ENCODE measurements around the gene TULP4. TPM values are rescaled to one million over a fixed set of nuclear protein-coding genes. Genes with fewer than 3 reads are reported as not detected.
"Not testable (repeated sequence)": the region's sequence is repeated elsewhere in the genome, so short reads cannot be mapped to it uniquely, and the experiment has no call there.

The TULP4 gene
- total and polyA plus RNA-seq, 8 donors, result 18.6 to 86.8 (median 21.7) TPM

DNA sequence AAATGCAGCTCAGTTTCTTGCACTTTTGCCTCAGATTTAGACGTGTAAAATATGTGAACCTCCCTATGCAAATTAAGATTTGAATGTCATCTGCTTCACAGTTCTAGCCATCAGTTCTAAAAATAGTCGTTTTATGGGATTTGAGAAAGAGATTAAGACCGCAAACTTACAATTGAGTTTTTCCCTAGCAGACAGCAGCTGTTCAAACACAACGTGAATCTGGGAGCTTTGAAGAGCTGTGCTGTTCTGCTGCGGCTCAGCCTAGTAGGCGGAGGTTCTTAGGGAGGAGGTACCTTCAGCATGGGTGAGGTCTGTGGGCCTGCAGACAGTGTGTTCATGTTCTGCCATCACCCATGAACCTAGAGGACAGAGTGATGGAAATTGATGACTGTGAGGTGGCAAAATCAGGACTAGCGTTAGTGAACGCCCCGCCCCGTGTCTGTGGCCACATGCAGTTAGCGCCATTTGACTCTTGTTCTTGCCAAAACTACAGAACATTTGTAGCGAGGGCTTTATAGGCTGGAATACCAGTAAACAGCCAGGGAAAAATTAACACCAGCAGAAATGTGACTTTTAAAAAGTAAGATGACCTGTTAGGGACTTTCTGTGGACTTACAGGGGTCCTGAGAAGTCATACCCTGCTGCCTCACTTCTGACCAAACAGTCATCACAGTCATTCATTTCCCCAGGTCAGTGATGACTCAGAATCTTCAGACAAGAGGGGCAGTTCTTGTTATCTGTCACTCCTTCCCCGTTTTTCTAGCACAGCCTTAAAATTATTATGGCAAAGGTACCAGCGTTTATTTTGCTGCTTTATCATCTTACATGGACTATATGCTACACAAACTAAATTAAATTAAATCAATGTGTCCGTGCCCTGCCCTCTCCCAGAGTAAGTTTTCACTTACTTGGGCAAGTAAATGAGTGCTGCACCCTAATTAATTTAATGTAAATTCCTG, 163.4 kb downstream of the TULP4 start:
- DNase-seq (peak in 2 of 4 donors; percentile 1 to 16), ATAC-seq (peak; percentile 25)
- Histone ChIP-seq H3K4me3 (no peak overlapping the region), H3K9me3 (no peaks in the 10 kb centered on the region), H3K4me1 (no peaks in the 10 kb centered on the region), H3K27me3 (no peaks in the 10 kb centered on the region), H3K27ac (no peak overlapping the region), H3K36me3 (peaks cover 0 to 24% of the 10 kb centered on the region in 2 donors)
- no peak for TF ChIP-seq CTCF (IDR thresholded peaks at IDR 0.05)
- intact Hi-C loops (cut with DNase I), result no loop called here

DNA sequence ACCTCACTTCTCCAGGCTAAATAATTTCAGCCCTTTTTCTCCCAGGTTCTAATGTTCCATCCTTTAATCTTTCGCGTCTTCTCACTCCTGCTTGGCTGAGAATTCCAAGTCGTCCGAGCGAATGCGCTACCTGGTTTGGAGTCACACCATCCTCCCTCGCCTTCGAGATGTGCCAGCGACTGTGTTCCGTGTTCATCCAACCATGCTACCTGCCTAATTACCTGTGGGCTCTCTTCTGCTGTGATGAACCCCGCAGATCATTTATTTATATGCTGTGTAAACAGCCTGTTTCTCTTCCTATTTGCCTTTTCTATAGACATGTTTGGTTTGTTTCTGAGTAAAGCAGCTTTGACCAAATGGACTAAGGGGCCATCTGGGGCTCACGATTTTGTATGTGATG, 164.1 kb downstream of the TULP4 start:
- Histone ChIP-seq H3K9me3 (no peaks in the 10 kb centered on the region), H3K4me3 (no peak overlapping the region), H3K27ac (no peak overlapping the region), H3K36me3 (peaks cover 0 to 32% of the 10 kb centered on the region in 2 donors), H3K27me3 (no peaks in the 10 kb centered on the region), H3K4me1 (no peaks in the 10 kb centered on the region)
- TF ChIP-seq CTCF (IDR thresholded peaks at IDR 0.05), result no peak
- no peak for DNase-seq
- intact Hi-C loops (cut with DNase I), result no loop called here
- no peak for ATAC-seq

DNA sequence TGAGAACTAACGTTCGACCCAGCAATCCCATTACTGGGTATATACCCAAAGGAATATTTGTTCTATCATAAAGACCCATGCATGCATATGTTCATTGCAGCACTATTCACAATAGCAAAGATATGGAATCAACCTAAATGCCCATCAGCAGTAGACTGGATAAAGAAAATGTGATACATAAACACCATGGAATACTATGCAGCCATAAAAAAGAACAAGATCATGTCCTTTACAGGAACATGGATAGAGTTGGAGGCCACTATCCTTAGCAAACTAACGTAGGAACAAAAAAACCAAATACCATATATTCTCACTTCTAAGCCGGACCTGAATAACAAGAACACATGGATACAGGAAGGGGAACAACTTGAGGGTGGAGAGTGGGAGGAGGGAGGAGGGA, 165.5 kb downstream of the TULP4 start:
- H3K27me3 ChIP-seq; H3K27ac ChIP-seq; DNase-seq; H3K4me1 ChIP-seq; H3K4me3 ChIP-seq; H3K9me3 ChIP-seq; intact Hi-C loops (cut with DNase I); ATAC-seq: not testable (repeated sequence)
- H3K36me3 ChIP-seq, result peaks cover 0 to 45% of the 10 kb centered on the region in 2 donors

GRCh38 chr6:158480989-158481388, 168.7 kb downstream of the TULP4 start:
- H3K9me3 ChIP-seq, result no peaks in the 10 kb centered on the region
- DNase-seq (peak in 1 of 4 donors; percentile 66), ATAC-seq (no peak)
- H3K36me3 ChIP-seq, result peaks cover 0 to 61% of the 10 kb centered on the region in 2 donors
- TF ChIP-seq CTCF (IDR thresholded peaks at IDR 0.05), result no peak
- intact Hi-C loops (cut with DNase I), result no loop called here
- H3K4me1 ChIP-seq, result no peaks in the 10 kb centered on the region
- no peaks in the 10 kb centered on the region for H3K27me3 ChIP-seq
- no peak overlapping the region for H3K4me3 ChIP-seq
- no peak overlapping the region for H3K27ac ChIP-seq

DNA sequence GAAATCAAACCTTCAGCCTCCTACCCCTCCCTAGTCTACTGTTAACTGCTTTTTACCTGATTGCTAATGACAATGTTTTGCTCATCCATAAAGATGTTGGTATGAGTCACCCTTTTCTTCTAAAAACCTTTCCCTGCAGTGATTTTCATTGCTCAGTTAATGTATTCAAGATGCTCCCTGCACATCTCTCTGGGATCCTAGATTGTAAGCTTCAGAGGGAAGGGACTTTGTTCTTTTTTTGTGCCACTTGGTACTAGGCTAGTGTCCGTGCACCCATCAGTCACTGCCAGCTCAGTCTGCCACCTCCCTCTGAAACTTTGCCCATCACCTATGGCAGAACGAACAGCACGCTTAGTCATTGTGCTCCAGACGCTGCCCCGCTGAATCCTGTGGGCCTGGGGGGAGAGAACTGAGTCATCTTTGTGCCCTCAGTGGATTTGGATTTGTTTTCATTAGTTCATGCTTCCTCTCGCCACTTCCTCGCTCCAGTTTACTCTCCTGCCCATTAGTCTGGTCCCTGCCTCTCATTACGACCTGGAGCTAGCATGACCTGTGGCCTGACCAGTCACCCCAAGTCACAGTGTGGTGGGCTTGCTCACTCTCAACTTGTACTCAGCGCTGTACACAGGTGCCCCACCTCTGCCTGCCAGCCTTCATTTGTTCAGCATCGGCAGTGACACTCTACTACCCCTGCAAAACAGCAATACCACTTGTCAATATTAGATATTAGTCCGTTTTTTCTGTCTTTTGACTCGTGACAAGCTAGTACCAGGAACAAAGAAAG, 169.6 kb downstream of the TULP4 start:
- Histone ChIP-seq H3K36me3 (peaks cover 0 to 61% of the 10 kb centered on the region in 2 donors), H3K27ac (no peak overlapping the region), H3K4me1 (no peaks in the 10 kb centered on the region), H3K27me3 (no peaks in the 10 kb centered on the region), H3K4me3 (no peak overlapping the region), H3K9me3 (no peaks in the 10 kb centered on the region)
- no peak for DNase-seq
- intact Hi-C loops (cut with DNase I), result no loop called here
- no peak for ATAC-seq
- no peak for TF ChIP-seq CTCF (IDR thresholded peaks at IDR 0.05)
